ENCODE measurements around the gene ARFGAP1.
A peak's percentile ranks its signal among the peaks of the same experiment; 100 is the strongest.

ARFGAP1 gene

DNA sequence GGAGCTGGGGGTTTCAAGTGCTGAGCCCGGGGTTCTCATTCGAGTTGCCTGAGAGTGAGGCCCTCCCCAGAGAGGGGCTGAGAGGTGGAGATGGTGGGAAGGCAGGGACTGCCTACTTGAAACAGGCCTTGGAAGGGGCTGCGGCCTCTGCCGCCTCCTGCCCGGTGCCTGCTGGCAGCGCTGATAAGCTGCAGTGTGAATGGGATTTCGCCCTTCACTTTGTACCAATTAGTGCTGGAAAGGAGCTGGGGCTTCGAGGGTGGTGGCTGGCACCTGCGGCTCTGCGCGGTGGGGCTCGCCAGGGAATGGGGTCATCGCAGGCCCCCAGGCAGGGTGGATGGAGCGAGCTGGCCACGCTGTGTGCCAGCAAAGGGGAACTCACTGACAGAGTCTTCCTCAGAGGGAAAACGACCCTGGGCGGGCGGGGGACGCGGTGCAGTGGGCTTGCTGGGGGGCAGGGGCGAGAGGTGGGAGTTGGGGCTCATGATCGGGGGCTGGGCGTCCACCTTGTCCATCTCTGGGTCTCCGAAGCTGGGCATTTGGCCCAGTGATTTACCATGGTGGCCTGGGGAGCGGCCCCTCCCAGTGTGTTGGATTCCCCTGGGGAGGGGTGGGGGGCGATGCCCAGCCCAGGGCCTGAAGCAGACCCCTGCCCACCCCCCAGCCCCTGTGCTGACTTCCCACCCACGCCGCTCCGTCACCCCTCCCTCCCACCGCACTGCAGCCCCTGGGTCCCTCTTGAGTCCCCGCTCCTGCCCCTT lies 43.3 kb downstream of the ARFGAP1 start:
- DNase-seq = peak in 5 of 10 donors; percentile 4 to 62 (median 45)
- intact Hi-C loops (cut with DNase I) = no loop called here

DNA sequence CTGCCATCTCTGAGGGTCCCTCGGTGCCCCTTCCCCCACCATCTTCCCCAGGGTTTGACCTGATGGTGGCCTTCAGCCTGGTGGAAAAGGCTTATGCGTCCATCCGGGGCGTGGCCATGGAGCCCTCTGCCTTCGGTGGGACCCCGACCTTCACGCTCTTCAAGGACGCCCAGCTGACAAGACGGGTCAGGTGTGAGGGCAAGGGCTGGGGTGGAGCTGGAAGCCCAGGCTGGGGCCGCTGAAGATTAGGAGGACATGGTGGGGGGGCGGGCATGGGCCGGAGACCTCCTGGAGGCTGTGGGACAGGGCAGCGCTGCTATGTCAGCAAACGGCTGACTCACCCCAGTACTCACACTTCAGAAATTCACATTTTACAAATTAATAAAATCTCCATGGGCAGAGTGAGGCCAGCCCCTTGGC lies 43.9 kb downstream of the ARFGAP1 start:
- intact Hi-C loops (cut with DNase I) = no loop called here
- peak in 2 of 10 donors; percentile 39 to 71 for DNase-seq

DNA sequence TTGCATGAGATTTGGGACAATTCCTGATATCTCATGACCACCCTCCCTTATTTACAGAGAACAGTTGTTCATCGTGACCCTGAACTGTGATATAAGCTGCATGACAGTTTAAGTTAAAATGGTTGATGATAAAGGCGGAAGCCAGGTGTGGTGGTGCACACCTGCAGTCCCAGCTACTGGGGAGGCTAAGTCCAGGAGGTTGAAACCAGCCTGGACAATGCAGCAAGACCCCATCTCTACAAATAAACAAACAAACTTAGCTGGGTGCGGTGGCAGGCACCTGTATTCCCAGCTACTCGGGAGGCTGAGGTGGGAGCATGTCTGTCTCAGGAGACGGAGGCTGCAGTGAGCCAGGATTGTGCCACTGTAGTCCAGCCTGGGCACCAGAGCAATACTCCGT lies 44.4 kb downstream of the ARFGAP1 start:
- intact Hi-C loops (cut with DNase I) = no loop called here

DNA sequence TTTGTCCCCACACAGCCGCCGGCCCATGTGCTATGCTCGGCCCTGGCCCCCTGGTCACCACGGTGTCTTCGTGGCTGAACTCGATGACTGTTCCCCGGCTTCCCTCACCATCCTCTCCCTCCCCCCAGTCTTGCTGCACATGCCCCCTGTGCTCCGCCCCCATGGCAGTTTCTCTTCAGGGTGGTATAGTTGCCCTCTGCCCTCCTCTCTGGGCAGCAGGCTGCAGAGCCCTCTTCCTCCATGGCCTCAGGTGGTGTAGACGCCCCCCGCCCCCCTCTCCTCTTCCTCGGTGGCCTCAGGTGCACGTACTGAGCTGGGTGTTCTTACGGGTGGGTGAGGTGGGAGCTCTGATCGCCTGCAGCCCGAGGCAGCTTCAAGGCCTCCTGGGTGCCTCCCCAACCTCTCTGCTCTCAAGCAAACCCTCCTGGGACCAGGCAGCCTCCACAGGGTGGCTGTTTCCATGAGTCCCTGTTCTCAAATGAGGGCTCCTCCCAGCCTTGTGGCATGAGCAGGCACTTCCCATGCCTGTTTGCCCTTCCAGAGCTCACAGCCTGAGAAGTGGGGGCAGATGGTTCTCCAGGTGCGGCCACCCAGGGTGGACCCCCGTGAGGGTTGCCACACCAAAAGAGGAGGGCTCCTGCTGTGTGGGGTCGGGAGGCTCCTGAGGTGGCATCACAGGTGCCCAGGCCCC lies 45.1 kb downstream of the ARFGAP1 start:
- intact Hi-C loops (cut with DNase I) = no loop called here
- DNase-seq = peak in 5 of 10 donors; percentile 3 to 73 (median 42)

More for the DNA sequence above, 44.4 kb downstream of the ARFGAP1 start:
- peak in 2 of 10 donors; percentile 1 to 29 for DNase-seq

DNA sequence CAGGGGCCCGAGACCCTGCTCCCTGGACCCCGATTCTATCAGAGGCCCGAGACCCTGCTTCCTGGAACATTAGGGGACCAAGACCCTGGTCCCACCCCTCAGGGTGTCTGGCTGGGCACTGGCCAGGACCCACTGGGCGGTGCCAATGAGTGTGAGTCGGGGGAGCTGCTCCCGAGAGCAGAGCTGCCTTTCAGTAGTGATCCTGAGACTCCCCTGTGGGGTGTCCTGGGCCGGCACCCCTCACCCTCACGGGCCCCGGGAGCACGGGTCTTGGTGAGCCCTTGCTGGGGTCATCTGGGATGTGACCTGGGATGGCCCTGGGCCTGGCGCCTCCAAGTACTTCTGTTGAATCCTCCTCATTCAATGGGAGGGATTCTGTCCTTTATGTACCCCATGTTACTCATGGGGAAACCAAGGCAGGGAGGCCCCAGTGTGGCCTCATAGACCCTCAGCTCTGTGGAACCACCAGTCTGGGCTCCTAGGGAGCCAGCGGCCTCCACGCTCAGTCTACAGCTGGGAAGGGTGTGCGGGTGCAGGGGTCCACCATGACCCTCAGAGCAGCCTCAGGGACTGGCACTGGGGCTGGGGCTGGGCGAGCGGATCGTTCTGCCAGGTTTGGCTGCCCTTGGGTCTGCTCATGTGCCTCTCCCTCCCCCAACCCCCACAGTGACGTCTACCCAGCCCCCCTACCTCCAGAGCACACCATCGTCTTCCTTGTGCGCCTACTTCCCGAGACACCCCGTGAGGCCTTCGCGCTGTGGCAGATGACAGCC lies 46.0 kb downstream of the ARFGAP1 start:
- intact Hi-C loops (cut with DNase I) = no loop called here
- DNase-seq = peak in 5 of 10 donors; percentile 5 to 77 (median 61)

DNA sequence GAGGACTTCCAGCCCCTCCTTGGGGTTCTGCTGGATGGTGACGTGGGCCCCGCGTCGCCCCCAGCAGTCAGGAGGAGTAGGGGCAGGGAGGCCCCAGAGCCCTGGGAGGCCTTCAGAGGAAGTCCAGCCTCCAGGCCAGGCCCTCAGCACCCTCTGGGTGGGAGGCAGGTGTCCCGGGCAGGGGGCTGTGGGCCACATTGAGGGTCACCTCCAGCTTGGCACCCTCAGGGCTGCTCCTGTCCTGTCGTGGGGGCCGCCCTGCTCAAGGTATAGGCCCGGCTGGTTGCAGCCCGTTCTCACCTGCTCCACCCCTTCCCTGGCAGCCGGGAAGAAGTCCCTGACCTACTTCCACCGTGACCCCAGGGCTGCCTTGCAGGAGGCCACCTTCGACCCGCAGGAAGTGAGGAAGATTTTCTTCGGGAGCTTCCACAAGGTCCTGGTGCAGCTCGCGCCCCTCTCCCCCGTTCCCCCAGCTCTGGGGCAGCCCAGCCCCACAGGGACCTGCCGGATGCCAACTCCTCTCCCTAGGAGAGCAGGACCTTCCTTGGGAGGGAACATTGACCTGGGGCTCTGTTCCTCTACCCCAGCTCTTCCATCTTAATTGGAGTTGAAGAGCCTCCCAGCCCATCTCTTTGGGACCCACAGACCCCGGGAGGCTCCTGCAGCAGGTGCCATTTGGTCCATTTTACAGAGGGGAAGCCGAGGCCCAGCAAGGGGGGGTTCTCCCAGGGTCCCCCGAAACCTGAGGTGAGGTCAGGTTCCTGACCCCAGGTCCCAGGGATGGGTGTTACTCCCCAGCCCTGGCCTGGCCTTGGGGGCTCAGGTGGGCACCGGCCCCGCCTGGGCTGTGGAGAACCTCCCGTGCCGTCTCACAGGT lies 46.8 kb downstream of the ARFGAP1 start:
- intact Hi-C loops (cut with DNase I) = no loop called here
- peak in 4 of 10 donors; percentile 1 to 70 (median 54) for DNase-seq

DNA sequence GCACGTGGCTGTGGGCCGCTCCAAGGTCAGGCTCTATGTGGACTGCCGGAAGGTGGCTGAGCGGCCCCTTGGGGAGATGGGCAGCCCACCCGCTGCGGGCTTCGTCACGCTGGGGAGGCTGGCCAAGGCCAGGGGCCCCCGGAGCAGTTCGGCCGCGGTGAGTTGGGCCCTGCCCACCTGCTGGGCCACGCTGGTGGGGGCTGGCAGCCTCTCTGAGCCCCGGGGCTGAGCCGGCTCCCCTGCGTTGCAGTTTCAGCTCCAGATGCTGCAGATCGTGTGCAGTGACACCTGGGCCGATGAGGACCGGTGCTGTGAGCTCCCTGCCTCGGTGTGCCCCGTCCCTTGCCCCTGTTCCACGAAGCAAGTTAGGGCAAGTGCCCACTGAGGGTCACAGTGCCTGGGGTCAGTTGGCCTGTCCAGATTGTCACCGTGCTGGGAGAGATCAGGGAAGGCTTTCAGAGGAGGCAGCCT lies 47.5 kb downstream of the ARFGAP1 start:
- DNase-seq = peak in 4 of 10 donors; percentile 2 to 77 (median 36)
- intact Hi-C loops (cut with DNase I) = no loop called here

DNA sequence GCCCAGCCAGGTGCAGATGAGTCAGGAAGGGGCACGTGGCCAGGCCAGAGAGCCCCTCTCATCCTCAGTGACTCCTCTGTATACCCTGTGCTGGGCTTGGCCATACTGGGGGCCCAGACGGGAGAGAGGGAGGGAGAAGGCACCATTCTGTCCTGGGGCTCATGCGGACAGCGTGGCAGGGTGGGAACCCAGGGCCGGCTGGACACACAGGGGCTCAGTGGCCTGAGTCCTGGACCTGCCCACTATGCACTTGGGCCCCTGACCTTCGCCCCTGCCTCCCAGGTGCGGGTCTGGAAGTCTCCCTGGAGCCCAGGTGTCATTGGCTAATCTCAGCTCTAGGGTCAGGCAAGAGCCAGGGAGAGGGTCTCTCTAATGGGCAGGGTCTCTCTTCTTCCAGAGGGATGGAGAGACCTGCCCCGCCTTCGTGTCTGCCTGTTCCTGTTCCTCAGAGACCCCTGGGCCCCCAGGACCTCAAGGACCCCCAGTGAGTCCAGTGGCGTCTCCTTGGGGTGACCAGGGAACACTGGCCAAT lies 48.1 kb downstream of the ARFGAP1 start:
- DNase-seq = peak in 4 of 10 donors; percentile 5 to 78 (median 32)
- intact Hi-C loops (cut with DNase I) = no loop called here

DNA sequence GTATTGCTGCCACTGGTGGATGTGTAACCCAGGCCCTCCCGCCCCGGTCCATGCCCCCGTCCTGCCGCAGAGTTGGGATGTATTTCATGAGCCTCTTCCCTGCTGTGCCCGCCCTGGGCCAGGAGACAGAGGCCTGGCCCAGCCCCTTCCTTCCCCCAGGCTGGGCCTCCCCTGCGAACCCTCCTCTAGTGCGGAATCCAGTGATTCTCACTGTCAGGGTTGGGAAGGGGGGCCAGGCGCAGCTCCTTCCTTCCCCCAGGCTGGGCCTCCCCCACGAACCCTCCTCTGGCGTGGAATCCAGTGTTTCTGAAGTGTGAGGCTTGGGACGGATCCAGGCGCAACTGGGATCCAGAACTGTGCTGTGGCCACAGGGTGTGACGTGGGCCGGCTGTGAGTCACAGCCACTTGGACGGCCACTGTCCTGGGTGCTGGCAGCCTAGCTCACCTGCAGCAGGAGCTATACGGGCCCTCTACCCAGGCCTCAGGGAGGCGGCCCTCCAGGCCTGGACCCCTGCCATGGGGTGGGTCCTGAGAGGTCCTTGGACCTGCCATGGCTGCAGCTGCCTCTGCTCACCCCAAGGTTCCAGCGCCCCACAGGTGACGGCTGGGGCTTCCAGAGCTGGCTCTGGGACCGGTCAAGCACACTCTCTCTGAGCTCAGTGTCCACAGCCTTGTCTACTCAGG lies 48.7 kb downstream of the ARFGAP1 start:
- peak in 8 of 10 donors; percentile 53 to 94 (median 70) for DNase-seq
- intact Hi-C loops (cut with DNase I) = no loop called here

DNA sequence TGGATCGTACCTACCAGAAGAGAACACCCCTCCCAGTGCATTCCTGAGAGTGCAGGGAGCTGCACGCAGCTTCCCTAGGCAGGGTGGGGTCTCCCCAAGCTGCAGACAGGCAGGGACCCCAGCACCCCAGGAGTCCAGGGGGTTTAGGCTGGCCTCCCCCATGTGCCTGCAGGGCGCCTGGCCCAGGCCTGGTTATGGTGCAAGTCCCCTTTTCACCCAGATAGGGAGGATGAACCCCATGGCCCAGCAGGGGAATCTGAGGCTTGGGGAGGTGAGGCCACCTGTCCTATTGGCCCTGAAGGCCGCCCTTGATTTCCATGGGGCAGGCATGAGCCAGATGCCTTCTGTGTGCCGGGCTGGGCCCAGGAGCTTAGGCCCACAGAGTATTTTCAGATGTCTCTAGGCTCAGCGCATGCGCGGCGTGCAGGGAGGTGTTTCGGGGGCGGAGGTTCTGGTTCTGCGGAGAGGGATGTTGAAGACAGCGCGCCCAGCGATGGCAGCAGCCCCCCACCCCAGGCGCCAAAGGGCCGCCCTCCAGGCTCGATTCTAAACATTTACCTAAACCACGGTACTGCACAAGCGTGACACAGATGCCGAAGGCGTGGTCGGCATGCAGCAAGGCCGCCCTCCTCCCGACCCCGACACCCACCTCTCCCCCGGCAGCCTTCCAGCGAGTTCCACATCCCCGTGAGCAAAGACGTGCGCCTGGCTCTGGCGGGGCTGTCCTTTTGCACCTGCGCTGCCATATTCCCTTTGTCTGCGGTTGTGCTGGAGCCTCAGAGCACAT lies 49.7 kb downstream of the ARFGAP1 start:
- intact Hi-C loops (cut with DNase I) = no loop called here
- peak in 8 of 10 donors; percentile 35 to 92 (median 62) for DNase-seq

DNA sequence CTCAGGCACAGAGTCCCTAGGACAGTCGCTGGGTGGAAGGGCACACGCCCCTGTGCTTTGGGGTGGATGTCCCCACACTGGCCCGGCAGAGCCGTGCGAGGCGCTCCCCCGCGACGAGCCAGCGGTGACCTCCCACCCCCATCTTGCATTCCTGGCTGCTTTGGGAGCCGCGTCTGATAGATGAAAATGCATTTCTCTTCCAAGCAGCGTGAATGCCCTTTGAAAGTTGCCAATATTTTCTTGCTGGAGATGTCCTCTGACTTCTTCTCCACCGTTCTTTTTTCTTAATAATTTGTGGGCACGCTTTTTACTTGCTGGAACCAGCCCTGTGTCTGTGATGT lies 50.3 kb downstream of the ARFGAP1 start:
- intact Hi-C loops (cut with DNase I) = no loop called here
- DNase-seq = peak in 1 of 10 donors; percentile 2

DNA sequence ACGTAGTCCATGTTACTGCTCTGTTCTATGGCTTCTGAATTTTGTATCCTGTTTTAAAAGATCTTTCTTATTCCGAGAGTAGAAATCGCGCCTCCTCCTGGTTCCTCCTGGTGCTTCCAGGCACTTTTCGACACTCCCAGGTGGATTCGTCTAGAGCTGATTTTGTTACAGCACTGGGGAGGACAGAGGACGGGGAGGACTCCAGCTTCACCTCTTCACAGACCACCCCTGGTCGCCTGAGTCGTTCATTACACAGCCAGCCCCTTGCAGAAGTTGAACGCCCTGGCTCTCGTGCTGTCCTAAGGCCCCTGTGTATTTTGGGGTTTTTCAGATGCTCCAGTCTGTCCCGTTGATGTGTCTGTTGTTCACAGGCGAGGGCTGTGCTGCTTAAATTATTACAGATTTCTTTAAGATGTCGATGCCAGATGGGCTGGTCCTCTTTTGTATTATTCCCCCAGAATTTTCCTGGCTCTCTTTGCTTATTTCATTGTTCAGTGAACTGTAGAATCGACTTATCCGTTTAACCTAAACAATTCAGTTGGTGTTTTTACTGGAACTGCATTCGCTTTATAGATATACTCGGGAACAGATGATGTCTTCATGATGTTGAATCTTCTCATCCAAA lies 50.9 kb downstream of the ARFGAP1 start:
- intact Hi-C loops (cut with DNase I) = no loop called here
- DNase-seq = peak in 2 of 10 donors; percentile 2 to 27

DNA sequence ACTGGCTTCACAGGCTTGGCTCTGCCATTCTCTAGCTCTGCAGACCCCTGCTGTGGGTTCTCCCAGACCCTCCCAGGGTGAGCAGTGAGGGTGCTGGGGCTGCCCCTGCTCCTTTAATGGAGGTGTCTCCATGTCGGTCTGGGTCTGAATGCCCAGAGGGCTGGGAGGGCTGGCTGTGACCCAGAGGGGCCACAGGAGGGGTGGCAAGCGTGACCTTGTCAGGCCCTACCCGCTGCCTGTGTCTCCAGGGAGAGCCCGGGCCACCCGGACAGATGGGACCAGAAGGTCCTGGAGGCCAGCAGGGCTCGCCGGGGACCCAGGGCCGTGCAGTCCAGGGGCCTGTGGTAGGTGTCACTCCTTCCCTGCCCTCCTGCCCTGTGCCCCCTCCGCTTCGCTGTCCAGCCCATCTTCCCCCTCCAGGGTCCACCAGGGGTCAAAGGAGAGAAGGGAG lies 52.4 kb downstream of the ARFGAP1 start:
- intact Hi-C loops (cut with DNase I) = no loop called here
- peak in 5 of 10 donors; percentile 8 to 64 (median 42) for DNase-seq

DNA sequence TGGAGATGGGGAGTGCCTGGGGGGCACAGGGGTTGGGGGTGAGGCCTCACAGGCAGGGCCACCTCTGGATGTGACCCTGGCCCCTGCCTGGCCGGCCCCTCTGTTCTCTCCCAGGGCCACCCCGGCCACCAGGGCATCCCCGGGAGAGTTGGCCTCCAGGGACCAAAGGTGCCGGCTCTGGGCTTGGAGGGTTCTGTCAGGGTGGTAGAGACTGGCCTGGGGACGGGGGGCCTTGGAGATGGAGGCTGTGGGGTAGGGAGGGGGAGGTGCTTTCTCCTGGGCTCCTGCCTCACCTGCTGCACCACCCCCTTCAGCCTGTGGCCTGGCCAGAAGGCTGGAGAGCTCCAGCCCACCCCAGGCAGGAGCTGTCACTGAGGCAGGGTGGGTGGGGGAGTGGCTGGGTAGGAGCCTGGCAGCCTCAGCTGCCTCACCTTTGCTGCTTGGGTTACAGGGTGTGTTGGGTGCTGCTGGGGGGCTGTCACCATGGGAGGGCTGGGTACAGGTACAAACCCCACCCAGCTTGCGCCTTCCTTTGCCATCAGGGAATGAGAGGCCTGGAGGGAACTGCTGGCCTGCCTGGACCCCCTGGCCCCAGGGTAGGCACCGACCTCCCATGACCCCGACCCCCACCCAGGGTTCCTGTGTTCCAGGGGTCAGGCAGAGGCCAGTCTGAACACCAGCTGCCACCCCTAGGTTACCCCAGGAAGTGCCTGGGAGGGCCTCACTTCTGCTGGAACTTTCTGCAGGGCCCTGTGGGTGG lies 53.1 kb downstream of the ARFGAP1 start:
- intact Hi-C loops (cut with DNase I) = no loop called here
- peak in 3 of 10 donors; percentile 41 to 77 (median 46) for DNase-seq

DNA sequence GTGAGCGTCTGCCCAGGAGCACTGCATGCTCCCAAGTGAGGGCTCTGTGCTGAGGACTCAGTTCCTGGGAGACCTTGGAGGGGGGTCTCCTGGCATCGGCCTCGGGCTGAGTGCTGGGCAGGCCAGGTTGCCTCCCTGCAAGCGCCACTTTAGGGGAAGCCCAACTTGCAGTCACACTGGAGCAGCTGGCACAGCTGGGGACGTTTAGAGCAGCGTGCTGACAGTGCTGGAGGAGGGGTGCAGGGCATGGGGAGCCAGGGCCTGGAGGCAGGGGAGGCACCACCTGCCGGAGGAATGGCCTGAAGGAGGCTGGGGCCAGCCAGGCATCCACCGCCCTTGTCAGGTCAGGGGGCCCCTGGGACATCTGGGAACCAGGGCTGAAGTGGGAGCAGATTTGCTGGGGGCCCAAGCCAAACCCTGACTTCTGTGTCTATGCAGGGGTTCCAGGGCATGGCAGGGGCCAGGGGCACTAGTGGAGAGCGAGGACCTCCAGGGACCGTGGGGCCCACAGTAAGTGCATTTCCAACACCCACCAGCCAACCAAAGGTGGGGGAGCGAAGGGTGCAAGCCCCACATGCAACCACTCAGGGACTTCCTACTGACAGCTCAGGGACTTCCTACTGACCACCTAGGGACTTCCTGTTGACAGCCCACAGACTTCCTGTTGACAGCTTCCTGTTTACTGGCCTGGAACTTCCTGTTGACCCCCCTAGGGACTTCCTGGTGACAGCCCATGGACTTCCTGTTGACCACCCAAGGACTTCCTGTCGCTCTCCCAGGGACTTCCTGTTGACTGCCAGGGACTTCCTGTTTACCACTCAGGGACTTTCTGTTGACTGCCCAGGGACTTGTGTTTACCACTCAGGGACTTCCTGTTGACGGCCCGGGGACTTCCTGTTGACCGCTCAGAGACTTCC lies 54.0 kb downstream of the ARFGAP1 start:
- intact Hi-C loops (cut with DNase I) = no loop called here
- peak in 3 of 10 donors; percentile 22 to 73 (median 65) for DNase-seq

DNA sequence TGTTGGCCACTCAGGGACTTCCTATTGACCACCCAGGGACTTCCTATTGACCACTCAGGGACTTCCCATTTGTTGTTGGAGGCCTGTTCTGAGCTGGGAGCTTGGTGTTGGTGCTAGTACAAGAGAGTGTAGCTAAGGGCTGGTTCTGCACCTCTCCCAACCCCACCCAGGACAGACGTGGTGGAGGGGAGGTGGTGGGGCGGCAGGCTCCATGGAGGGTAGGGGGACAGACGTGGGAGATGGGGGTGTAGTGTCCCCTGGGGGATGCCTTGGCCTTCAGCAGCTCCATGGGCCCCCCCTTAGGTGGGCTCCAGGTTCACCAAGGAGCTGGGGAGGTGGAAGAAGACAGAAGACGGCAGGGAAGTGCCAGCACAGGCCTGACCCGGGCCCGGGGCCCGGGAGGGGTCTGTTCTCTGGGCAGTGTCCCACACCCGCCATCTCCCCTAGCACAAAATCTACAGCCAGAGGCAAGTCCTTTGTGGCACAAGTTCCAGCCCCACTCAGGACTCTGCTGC lies 54.7 kb downstream of the ARFGAP1 start:
- DNase-seq = peak in 3 of 10 donors; percentile 33 to 57 (median 49)
- intact Hi-C loops (cut with DNase I) = no loop called here

Data from posterior cingulate gyrus (tissue), 11 donors.